Gastroesophageal sphincter (tissue), 3 donors: Measurements from ENCODE around the gene MACROD1.

Source experiments
- CTCF ChIP-seq, 4 experiments: fragments of 200-600 bp in 2 of 4; fragments of 450-650 bp in 2 of 4; sonication (generic) in 1 of 4; IDR thresholded peaks; one replicate each; pipeline ENCODE4 v1.5.1; 2017 to 2019; ENCODE audit warnings: antibody characterized with exemption in 4 of 4, mild to moderate bottlenecking in 2 of 4, moderate library complexity in 2 of 4
- EP300 ChIP-seq: sonication (generic); formaldehyde crosslinking; IDR thresholded peaks from one replicate; pipeline ENCODE4 v1.6.1; 2017; ENCODE audit warnings: antibody characterized with exemption, mild to moderate bottlenecking
- POLR2A ChIP-seq, 2 donors: fragments of 450-650 bp; IDR thresholded peaks; one replicate each; pipeline ENCODE4 v1.6.1; 2017; ENCODE audit warnings: antibody characterized with exemption in 2 of 2, mild to moderate bottlenecking in 2 of 2, moderate library complexity in 1 of 2
- POLR2AphosphoS5 ChIP-seq: sonication (generic); formaldehyde crosslinking; IDR thresholded peaks from one replicate; pipeline ENCODE4 v1.6.1; 2017; ENCODE audit warnings: antibody characterized with exemption

DNA sequence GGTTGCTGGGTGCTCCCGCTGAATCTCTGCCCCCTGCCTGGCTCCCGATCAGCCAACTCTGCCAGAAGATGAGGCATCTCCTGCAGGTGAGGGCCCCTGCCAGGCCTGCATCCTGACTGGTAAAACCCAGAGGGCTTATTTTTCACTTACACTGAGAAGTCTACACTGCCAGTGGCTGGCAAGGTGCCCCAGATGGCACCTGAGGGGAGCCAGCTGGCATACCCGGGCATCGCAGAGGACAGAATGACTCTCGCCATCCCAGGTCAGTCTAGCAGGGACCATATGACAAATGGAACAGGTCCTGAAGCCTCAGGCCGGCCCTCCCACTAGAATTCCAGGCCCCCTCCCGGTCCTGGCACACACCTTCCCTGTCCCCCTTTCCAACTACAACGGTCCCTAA, 30.9 kb downstream of the MACROD1 start:
- no peak for TF ChIP-seq CTCF (IDR thresholded peaks at IDR 0.05)
- no peak for TF ChIP-seq POLR2AphosphoS5
- no peak for TF ChIP-seq EP300
- TF ChIP-seq POLR2A (IDR thresholded peaks at IDR 0.05): no peak
